ENCODE results near the gene ZNF385B. TPM values are rescaled to one million over a fixed set of nuclear protein-coding genes. Genes with fewer than 3 reads are reported as not detected.
"Not testable (repeated sequence)": the region's sequence is repeated elsewhere in the genome, so short reads cannot be mapped to it uniquely, and the experiment has no call there.

The ZNF385B gene
- total RNA-seq, 1 experiment from 2014 or later = 0.33 TPM

- intact Hi-C loops (cut with micrococcal nuclease) = no loop called here
- no peak for DNase-seq (ENCODE audit: unreplicated experiment)
- H3K27me3 Mint-ChIP-seq (ENCODE audit: insufficient read depth, unreplicated experiment) = no peaks in the 10 kb centered on the region
- POLR2A ChIA-PET = no interaction called here
- peaks cover 9% of the 10 kb centered on the region for H3K9me3 Mint-ChIP-seq (ENCODE audit: unreplicated experiment)
- no peak overlapping the region for H3K4me3 Mint-ChIP-seq (ENCODE audit: unreplicated experiment)
- CTCF ChIA-PET = interaction anchor here (0.6 to 1.2 kb wide), 3 partner anchors 8 to 210 kb away, joined by 3 to 4 read pairs (median 4); no protein-coding TSS in a partner anchor
- H3K4me1 Mint-ChIP-seq (ENCODE audit: insufficient read depth, unreplicated experiment) = no peaks in the 10 kb centered on the region
- H3K36me3 Mint-ChIP-seq (ENCODE audit: insufficient read depth, unreplicated experiment) = no peaks in the 10 kb centered on the region
- no TSS peak for BruUV-seq (replicated peaks)
- H3K27ac Mint-ChIP-seq (ENCODE audit: low read depth, unreplicated experiment) = no peak overlapping the region
- TF ChIP-seq CTCF (IDR thresholded peaks at IDR 0.05; ENCODE audit: unreplicated experiment) = no peak
These were observed 29.3 kb upstream of the ZNF385B start for GRCh38 chr2:179890666-179891065.

- POLR2A ChIA-PET; intact Hi-C loops (cut with micrococcal nuclease); H3K9me3 Mint-ChIP-seq (ENCODE audit: unreplicated experiment); H3K4me3 Mint-ChIP-seq (ENCODE audit: unreplicated experiment); H3K36me3 Mint-ChIP-seq (ENCODE audit: insufficient read depth, unreplicated experiment); DNase-seq (ENCODE audit: unreplicated experiment); H3K27ac Mint-ChIP-seq (ENCODE audit: low read depth, unreplicated experiment); H3K4me1 Mint-ChIP-seq (ENCODE audit: insufficient read depth, unreplicated experiment); BruUV-seq (replicated peaks); H3K27me3 Mint-ChIP-seq (ENCODE audit: insufficient read depth, unreplicated experiment); CTCF ChIA-PET: not testable (repeated sequence)
These were observed 27.2 kb upstream of the ZNF385B start for GRCh38 chr2:179888642-179889041.

- DNase-seq (ENCODE audit: unreplicated experiment) = no peak
- no TSS peak for BruUV-seq (replicated peaks)
- Mint-ChIP-seq H3K9me3 (ENCODE audit: unreplicated experiment) (no peaks in the 10 kb centered on the region), H3K4me3 (ENCODE audit: unreplicated experiment) (no peak overlapping the region), H3K4me1 (ENCODE audit: insufficient read depth, unreplicated experiment) (no peaks in the 10 kb centered on the region), H3K27me3 (ENCODE audit: insufficient read depth, unreplicated experiment) (no peaks in the 10 kb centered on the region), H3K36me3 (ENCODE audit: insufficient read depth, unreplicated experiment) (no peaks in the 10 kb centered on the region), H3K27ac (ENCODE audit: low read depth, unreplicated experiment) (no peak overlapping the region)
- intact Hi-C loops (cut with micrococcal nuclease) = no loop called here
- TF ChIP-seq CTCF (IDR thresholded peaks at IDR 0.05; ENCODE audit: unreplicated experiment) = no peak
- CTCF ChIA-PET = no interaction called here
- POLR2A ChIA-PET = interaction anchor here (0.5 kb wide), 1 partner anchor 61 kb away, joined by 4 read pairs; no protein-coding TSS in a partner anchor
These were observed 22.8 kb upstream of the ZNF385B start for GRCh38 chr2:179884193-179884592.

GRCh38 chr2:179882851-179883806 lies 21.7 kb upstream of the ZNF385B start:
- Mint-ChIP-seq H3K4me1 (ENCODE audit: insufficient read depth, unreplicated experiment) (no peaks in the 10 kb centered on the region), H3K9me3 (ENCODE audit: unreplicated experiment) (no peaks in the 10 kb centered on the region), H3K36me3 (ENCODE audit: insufficient read depth, unreplicated experiment) (no peaks in the 10 kb centered on the region), H3K4me3 (ENCODE audit: unreplicated experiment) (no peak overlapping the region), H3K27me3 (ENCODE audit: insufficient read depth, unreplicated experiment) (no peaks in the 10 kb centered on the region), H3K27ac (ENCODE audit: low read depth, unreplicated experiment) (no peak overlapping the region)
- intact Hi-C loops (cut with micrococcal nuclease) = no loop called here
- ChIA-PET POLR2A (no interaction called here), CTCF (interaction anchor here (0.7 kb wide), 1 partner anchor 212 kb away, joined by 3 read pairs; no protein-coding TSS in a partner anchor)
- DNase-seq (ENCODE audit: unreplicated experiment) = no peak
- BruUV-seq (replicated peaks) = no TSS peak
- TF ChIP-seq CTCF (IDR thresholded peaks at IDR 0.05; ENCODE audit: unreplicated experiment) = no peak

Data from MCF 10A (cell line).